SK-N-SH treated with all-trans-retinoic acid at 6 μM for 48 hours (cell line): Measurements from ENCODE around the gene DTNB.

Experiments used
- ARNTL ChIP-seq: fragments of 450-650 bp; formaldehyde crosslinking; IDR thresholded peaks from 2 replicates; pipeline ENCODE4 v1.5.0; 2020; ENCODE audit warnings: low read depth, mild to moderate bottlenecking, moderate library complexity, borderline replicate concordance
- ESRRG ChIP-seq: fragments of 250-450 bp; sonication (Bioruptor Pico); IDR thresholded peaks from 2 replicates; pipeline ENCODE4 v1.6.1; 2021; ENCODE audit warnings: mild to moderate bottlenecking
- GLIS3 ChIP-seq: fragments of 250-450 bp; sonication (Bioruptor Pico); IDR thresholded peaks from 2 replicates; pipeline ENCODE4 v1.5.0; 2020; ENCODE audit warnings: mild to moderate bottlenecking, moderate library complexity
- RARB ChIP-seq: fragments of 250-450 bp; sonication (Bioruptor Pico); IDR thresholded peaks from 2 replicates; pipeline ENCODE4 v1.8.0; 2021; ENCODE audit warnings: mild to moderate bottlenecking, moderate library complexity
- SNAI2 ChIP-seq: fragments of 250-450 bp; sonication (Bioruptor Pico); IDR thresholded peaks from 2 replicates; pipeline ENCODE4 v1.5.0; 2020; ENCODE audit warnings: mild to moderate bottlenecking, moderate library complexity
- ZC3H10 ChIP-seq: fragments of 250-450 bp; sonication (Bioruptor Pico); IDR thresholded peaks from 2 replicates; pipeline ENCODE4 v1.5.1; 2021; ENCODE audit warnings: mild to moderate bottlenecking, moderate library complexity
- ZNF8 ChIP-seq: fragments of 450-650 bp; formaldehyde crosslinking; IDR thresholded peaks from 2 replicates; pipeline ENCODE4 v1.5.0; 2020; ENCODE audit warnings: mild to moderate bottlenecking, moderate library complexity
- TF ChIP-seq, protein P1 (sequence below): fragments of 250-450 bp; sonication (Bioruptor Pico); IDR thresholded peaks from 2 replicates; pipeline ENCODE4 v1.8.0; 2020; ENCODE audit warnings: mild to moderate bottlenecking, moderate library complexity, borderline replicate concordance
- TF ChIP-seq, protein P2 (sequence below): fragments of 250-450 bp; sonication (Bioruptor Pico); IDR thresholded peaks from 2 replicates; pipeline ENCODE4 v1.8.0; 2021; ENCODE audit warnings: low read depth, mild to moderate bottlenecking, moderate library complexity, borderline replicate concordance
- TF ChIP-seq, protein P3 (sequence below): fragments of 250-450 bp; sonication (Bioruptor Pico); IDR thresholded peaks from 2 replicates; pipeline ENCODE4 v1.5.1; 2020; ENCODE audit warnings: low read depth, mild to moderate bottlenecking, moderate library complexity

DNA sequence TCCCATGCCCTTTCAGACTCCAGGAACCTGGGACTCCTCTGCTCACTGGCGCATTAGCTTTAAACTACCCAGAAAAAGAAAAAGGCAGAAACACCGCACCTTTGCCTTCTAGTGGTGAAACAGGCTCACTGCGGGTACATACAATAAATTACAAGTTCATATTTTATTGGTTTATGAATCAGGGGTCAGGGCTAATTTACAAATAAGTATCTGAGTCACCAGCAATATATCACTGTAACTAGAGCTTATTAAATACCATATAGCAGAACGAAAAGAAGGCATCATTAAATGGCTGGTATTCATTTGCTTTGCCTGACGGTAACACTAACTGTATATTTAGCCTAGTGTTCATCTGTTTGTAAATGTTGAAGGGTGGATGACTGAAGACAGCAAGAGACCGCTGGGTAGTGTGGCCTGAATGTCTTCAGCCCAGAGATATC, 26.9 kb upstream of the DTNB start:
- TF ChIP-seq, protein P1, sequence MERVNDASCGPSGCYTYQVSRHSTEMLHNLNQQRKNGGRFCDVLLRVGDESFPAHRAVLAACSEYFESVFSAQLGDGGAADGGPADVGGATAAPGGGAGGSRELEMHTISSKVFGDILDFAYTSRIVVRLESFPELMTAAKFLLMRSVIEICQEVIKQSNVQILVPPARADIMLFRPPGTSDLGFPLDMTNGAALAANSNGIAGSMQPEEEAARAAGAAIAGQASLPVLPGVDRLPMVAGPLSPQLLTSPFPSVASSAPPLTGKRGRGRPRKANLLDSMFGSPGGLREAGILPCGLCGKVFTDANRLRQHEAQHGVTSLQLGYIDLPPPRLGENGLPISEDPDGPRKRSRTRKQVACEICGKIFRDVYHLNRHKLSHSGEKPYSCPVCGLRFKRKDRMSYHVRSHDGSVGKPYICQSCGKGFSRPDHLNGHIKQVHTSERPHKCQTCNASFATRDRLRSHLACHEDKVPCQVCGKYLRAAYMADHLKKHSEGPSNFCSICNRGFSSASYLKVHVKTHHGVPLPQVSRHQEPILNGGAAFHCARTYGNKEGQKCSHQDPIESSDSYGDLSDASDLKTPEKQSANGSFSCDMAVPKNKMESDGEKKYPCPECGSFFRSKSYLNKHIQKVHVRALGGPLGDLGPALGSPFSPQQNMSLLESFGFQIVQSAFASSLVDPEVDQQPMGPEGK: no peak
- TF ChIP-seq ARNTL (CRISPR knock-in tag): no peak
- no peak for TF ChIP-seq RARB (CRISPR knock-in tag)
- TF ChIP-seq ZNF8 (CRISPR knock-in tag): no peak
- no peak for TF ChIP-seq ZC3H10 (CRISPR knock-in tag)
- TF ChIP-seq, protein P2, sequence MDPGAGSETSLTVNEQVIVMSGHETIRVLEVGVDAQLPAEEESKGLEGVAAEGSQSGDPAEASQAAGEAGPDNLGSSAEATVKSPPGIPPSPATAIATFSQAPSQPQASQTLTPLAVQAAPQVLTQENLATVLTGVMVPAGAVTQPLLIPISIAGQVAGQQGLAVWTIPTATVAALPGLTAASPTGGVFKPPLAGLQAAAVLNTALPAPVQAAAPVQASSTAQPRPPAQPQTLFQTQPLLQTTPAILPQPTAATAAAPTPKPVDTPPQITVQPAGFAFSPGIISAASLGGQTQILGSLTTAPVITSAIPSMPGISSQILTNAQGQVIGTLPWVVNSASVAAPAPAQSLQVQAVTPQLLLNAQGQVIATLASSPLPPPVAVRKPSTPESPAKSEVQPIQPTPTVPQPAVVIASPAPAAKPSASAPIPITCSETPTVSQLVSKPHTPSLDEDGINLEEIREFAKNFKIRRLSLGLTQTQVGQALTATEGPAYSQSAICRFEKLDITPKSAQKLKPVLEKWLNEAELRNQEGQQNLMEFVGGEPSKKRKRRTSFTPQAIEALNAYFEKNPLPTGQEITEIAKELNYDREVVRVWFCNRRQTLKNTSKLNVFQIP (CRISPR knock-in tag): no peak
- TF ChIP-seq SNAI2 (CRISPR knock-in tag): no peak
- no peak for TF ChIP-seq ESRRG (CRISPR knock-in tag)
- TF ChIP-seq, protein P3, sequence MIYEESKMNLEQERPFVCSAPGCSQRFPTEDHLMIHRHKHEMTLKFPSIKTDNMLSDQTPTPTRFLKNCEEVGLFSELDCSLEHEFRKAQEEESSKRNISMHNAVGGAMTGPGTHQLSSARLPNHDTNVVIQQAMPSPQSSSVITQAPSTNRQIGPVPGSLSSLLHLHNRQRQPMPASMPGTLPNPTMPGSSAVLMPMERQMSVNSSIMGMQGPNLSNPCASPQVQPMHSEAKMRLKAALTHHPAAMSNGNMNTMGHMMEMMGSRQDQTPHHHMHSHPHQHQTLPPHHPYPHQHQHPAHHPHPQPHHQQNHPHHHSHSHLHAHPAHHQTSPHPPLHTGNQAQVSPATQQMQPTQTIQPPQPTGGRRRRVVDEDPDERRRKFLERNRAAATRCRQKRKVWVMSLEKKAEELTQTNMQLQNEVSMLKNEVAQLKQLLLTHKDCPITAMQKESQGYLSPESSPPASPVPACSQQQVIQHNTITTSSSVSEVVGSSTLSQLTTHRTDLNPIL (CRISPR knock-in tag): no peak
- TF ChIP-seq GLIS3: no peak
